Endodermal cell (in vitro differentiated cells): ENCODE measurements around the gene FAM47E. TPM values are rescaled to one million over a fixed set of nuclear protein-coding genes. Genes with fewer than 3 reads are reported as not detected.

Source experiments
- DNase-seq: peaks from one replicate; pipeline ENCODE4 v3.0.0-alpha.2; 2017
- H3K27ac ChIP-seq: 2 replicates; pipeline ENCODE4 v1.5.1; 2013; ENCODE audit warnings: mild to moderate bottlenecking, low read depth, low read length, moderate library complexity
- H3K27me3 ChIP-seq: 2 replicates; pipeline ENCODE4 v1.6.1; 2013; ENCODE audit warnings: mild to moderate bottlenecking, low read length, moderate library complexity; ENCODE audit not compliant: insufficient read depth, control insufficient read depth, poor library complexity, severe bottlenecking
- H3K36me3 ChIP-seq: 2 replicates; pipeline ENCODE4 v1.7.0; 2013; ENCODE audit warnings: mild to moderate bottlenecking, low read length, moderate library complexity; ENCODE audit not compliant: control insufficient read depth, insufficient read depth
- H3K4me1 ChIP-seq: one replicate; pipeline ENCODE4 v1.7.0; 2013; ENCODE audit warnings: low read length; ENCODE audit not compliant: control insufficient read depth, insufficient read depth
- H3K4me3 ChIP-seq: 2 replicates; pipeline ENCODE4 v1.5.1; 2013; ENCODE audit warnings: mild to moderate bottlenecking, low read length, moderate library complexity
- H3K9ac ChIP-seq: 2 replicates; pipeline ENCODE4 v1.6.1; 2013; ENCODE audit warnings: mild to moderate bottlenecking, low read length, moderate library complexity; ENCODE audit not compliant: poor library complexity, severe bottlenecking; ENCODE audit errors: extremely low read depth
- H3K9me3 ChIP-seq: 2 replicates; pipeline ENCODE4 v1.6.1; 2013; ENCODE audit warnings: mild to moderate bottlenecking, low read length, moderate library complexity; ENCODE audit not compliant: control insufficient read depth
- H3K27ac Mint-ChIP-seq: 2 replicates; pipeline ENCODE4 v1.8.0; 2020; ENCODE audit warnings: mixed read lengths
- H3K27me3 Mint-ChIP-seq: 2 replicates; pipeline ENCODE4 v1.8.0; 2021; ENCODE audit warnings: mild to moderate bottlenecking, mixed read lengths; ENCODE audit not compliant: insufficient read depth
- H3K36me3 Mint-ChIP-seq: 2 replicates; pipeline ENCODE4 v1.8.0; 2020; ENCODE audit warnings: low read depth, mixed read lengths
- H3K4me1 Mint-ChIP-seq: 2 replicates; pipeline ENCODE4 v1.8.0; 2020; ENCODE audit warnings: mixed read lengths
- H3K4me3 Mint-ChIP-seq: 2 replicates; pipeline ENCODE4 v1.8.0; 2020; ENCODE audit warnings: mild to moderate bottlenecking, moderate library complexity, mixed read lengths
- H3K9me3 Mint-ChIP-seq: 2 replicates; pipeline ENCODE4 v1.8.0; 2020; ENCODE audit warnings: mild to moderate bottlenecking, mixed read lengths
- CTCF ChIP-seq: fragments of 200-600 bp; sonication (generic); conservative IDR thresholded peaks from 2 replicates; pipeline ENCODE4 v1.5.0; 2021; ENCODE audit warnings: antibody characterized with exemption, mild to moderate bottlenecking
- WGBS, 2 experiments: methylation state at CpG; one replicate each; pipeline versions ENCODE4 v1.1.5 to v1.1.7; 2013; ENCODE audit warnings: missing lambda C conversion rate in 2 of 2, mixed read lengths in 1 of 2; ENCODE audit not compliant: insufficient coverage in 1 of 2, insufficient read length in 1 of 2; 5-methylcytosine and 5-hydroxymethylcytosine counted together
- total RNA-seq, 2 donors: library from RNA; stranded (reverse); fragmentation: NEBNext Ultra II Directional in 1 of 2; extraction: Animal tissue kit (Norgen Biotek cat#: 25700) in 1 of 2; gene quantifications; 2 replicates in 1 of 2; 3 replicates in 1 of 2; pipeline ENCODE4 v1.2.1, GENCODE V29; 2021

FAM47E gene
- total RNA-seq, 2 donors from 2014 or later: 0.84 to 2.5 TPM

GRCh38 chr4:76256968-76257367 lies 5.4 kb downstream of the FAM47E start:
- H3K4me1 Mint-ChIP-seq: peaks cover 1% of the 10 kb centered on the region
- Histone ChIP-seq H3K9ac (no peak overlapping the region), H3K4me3 (no peak overlapping the region), H3K9me3 (no peaks in the 10 kb centered on the region), H3K4me1 (no peaks in the 10 kb centered on the region), H3K27me3 (peaks cover 23% of the 10 kb centered on the region), H3K27ac (no peak overlapping the region), H3K36me3 (no peaks in the 10 kb centered on the region)
- no peak overlapping the region for H3K27ac Mint-ChIP-seq
- 88 to 100% methylated on average over 1 of the region's 1 CpG for WGBS, 2 experiments
- no peak overlapping the region for H3K4me3 Mint-ChIP-seq
- no peaks in the 10 kb centered on the region for H3K9me3 Mint-ChIP-seq
- TF ChIP-seq CTCF: no peak
- no peak for DNase-seq
- peaks cover 28% of the 10 kb centered on the region for H3K27me3 Mint-ChIP-seq
- no peaks in the 10 kb centered on the region for H3K36me3 Mint-ChIP-seq

GRCh38 chr4:76257824-76258223 lies 6.3 kb downstream of the FAM47E start:
- TF ChIP-seq CTCF: peak; percentile 24
- Histone ChIP-seq H3K27me3 (peaks cover 15% of the 10 kb centered on the region), H3K9me3 (no peaks in the 10 kb centered on the region), H3K36me3 (no peaks in the 10 kb centered on the region), H3K27ac (no peak overlapping the region), H3K4me3 (no peak overlapping the region), H3K4me1 (no peaks in the 10 kb centered on the region), H3K9ac (no peak overlapping the region)
- no peak for DNase-seq
- H3K27ac Mint-ChIP-seq: no peak overlapping the region
- no peaks in the 10 kb centered on the region for H3K9me3 Mint-ChIP-seq
- H3K36me3 Mint-ChIP-seq: no peaks in the 10 kb centered on the region
- WGBS, 2 experiments: 92 to 97% methylated on average over 2 to 3 of the region's 3 CpGs
- H3K27me3 Mint-ChIP-seq: peaks cover 20% of the 10 kb centered on the region
- no peak overlapping the region for H3K4me3 Mint-ChIP-seq
- peaks cover 1% of the 10 kb centered on the region for H3K4me1 Mint-ChIP-seq

GRCh38 chr4:76260571-76260970 lies 9.1 kb downstream of the FAM47E start:
- Histone ChIP-seq H3K27me3 (no peaks in the 10 kb centered on the region), H3K9ac (no peak overlapping the region), H3K9me3 (no peaks in the 10 kb centered on the region), H3K4me3 (no peak overlapping the region), H3K4me1 (no peaks in the 10 kb centered on the region), H3K27ac (no peak overlapping the region), H3K36me3 (no peaks in the 10 kb centered on the region)
- no peak overlapping the region for H3K4me3 Mint-ChIP-seq
- no peak overlapping the region for H3K27ac Mint-ChIP-seq
- H3K36me3 Mint-ChIP-seq: no peaks in the 10 kb centered on the region
- H3K9me3 Mint-ChIP-seq: no peaks in the 10 kb centered on the region
- 82% methylated on average over 1 of the region's 1 CpG; no CpG with 5 or more reads in 1 of the 2 experiments for WGBS, 2 experiments
- no peak for DNase-seq
- no peak for TF ChIP-seq CTCF
- H3K27me3 Mint-ChIP-seq: peaks cover 1% of the 10 kb centered on the region
- peaks cover 1% of the 10 kb centered on the region for H3K4me1 Mint-ChIP-seq
